Keratinocyte (primary cell): ENCODE measurements around the gene SRGN. TPM values are rescaled to one million over a fixed set of nuclear protein-coding genes. Genes with fewer than 3 reads are reported as not detected.

Source experiments
- DNase-seq: peaks from one replicate; pipeline ENCODE4 v3.0.0-alpha.2; 2011; ENCODE audit warnings: low read depth, missing footprints, low spot score
- FAIRE-seq: peaks from 2 replicates; lab custom pipeline; 2011; peaks lifted over from hg19 to GRCh38; lab: Jason Lieb, UNC
- H2AFZ ChIP-seq: 2 replicates; pipeline ENCODE4 v1.6.0; 2012; ENCODE audit warnings: low read length, control low read depth, inconsistent platforms; ENCODE audit not compliant: control insufficient read depth
- H3K27ac ChIP-seq: 2 replicates; pipeline ENCODE4 v1.5.1; 2011; ENCODE audit warnings: low read length; ENCODE audit not compliant: control insufficient read depth, insufficient read depth
- H3K27me3 ChIP-seq: 3 replicates; pipeline ENCODE4 v1.6.0; 2011; ENCODE audit warnings: low read length; ENCODE audit not compliant: control insufficient read depth, insufficient read depth; ENCODE audit errors: extremely low read depth
- H3K36me3 ChIP-seq, 2 experiments: 2 replicates in 1 of 2; 3 replicates in 1 of 2; pipeline ENCODE4 v1.5.1; 2011; ENCODE audit warnings: low read length in 2 of 2, mild to moderate bottlenecking in 1 of 2; ENCODE audit not compliant: control insufficient read depth in 2 of 2, insufficient read depth in 2 of 2; ENCODE audit errors: extremely low read depth in 1 of 2
- H3K4me1 ChIP-seq: 3 replicates; pipeline ENCODE4 v1.5.1; 2011; ENCODE audit warnings: low read length; ENCODE audit not compliant: control insufficient read depth, insufficient read depth; ENCODE audit errors: extremely low read depth
- H3K4me2 ChIP-seq: 3 replicates; pipeline ENCODE4 v1.6.0; 2011; ENCODE audit warnings: low read depth, low read length; ENCODE audit not compliant: control insufficient read depth, insufficient read depth; ENCODE audit errors: extremely low read depth
- H3K4me3 ChIP-seq, 3 experiments: fragments of 200-600 bp in 1 of 3; sonication (generic) in 1 of 3; 2 replicates in 2 of 3; 3 replicates in 1 of 3; pipeline ENCODE4 v1.5.1; 2011 to 2016; ENCODE audit warnings: low read length in 3 of 3, mild to moderate bottlenecking in 3 of 3, control low read depth in 2 of 3, inconsistent platforms in 1 of 3, low read depth in 1 of 3, mixed read lengths in 1 of 3, mixed run types in 1 of 3, moderate library complexity in 1 of 3; ENCODE audit not compliant: control insufficient read depth in 2 of 3, insufficient read depth in 2 of 3; ENCODE audit errors: extremely low read depth in 1 of 3
- H3K79me2 ChIP-seq: 2 replicates; pipeline ENCODE4 v1.6.0; 2012; ENCODE audit warnings: low read length; ENCODE audit not compliant: control insufficient read depth, insufficient read depth
- H3K9ac ChIP-seq: 3 replicates; pipeline ENCODE4 v1.6.0; 2011; ENCODE audit warnings: low read length; ENCODE audit not compliant: control insufficient read depth, insufficient read depth; ENCODE audit errors: extremely low read depth
- H3K9me1 ChIP-seq: 3 replicates; pipeline ENCODE4 v1.6.0; 2011; ENCODE audit warnings: low read length; ENCODE audit not compliant: control insufficient read depth, insufficient read depth; ENCODE audit errors: extremely low read depth
- H3K9me3 ChIP-seq: 2 replicates; pipeline ENCODE4 v1.5.1; 2012; ENCODE audit warnings: low read depth, low read length; ENCODE audit not compliant: control insufficient read depth
- H4K20me1 ChIP-seq: 3 replicates; pipeline ENCODE4 v1.6.0; 2011; ENCODE audit warnings: low read length; ENCODE audit not compliant: control insufficient read depth, insufficient read depth; ENCODE audit errors: extremely low read depth
- EZH2 ChIP-seq: IDR thresholded peaks from one replicate; pipeline ENCODE4 v1.6.1; 2012; ENCODE audit warnings: inconsistent platforms, mild to moderate bottlenecking, low read length, moderate library complexity
- dilution Hi-C: fragments of 300-500 bp; cut with MboI; formaldehyde crosslinking; loops from one replicate; pipeline ENCODE4 v1.7.0; 2020; ENCODE audit warnings: low sequenced_read_pairs; ENCODE audit not compliant: extremely low pct_ligation_motif_present
- polyA plus RNA-seq, 5 experiments: library from polyadenylated mRNA; depleted of rRNA in 3 of 5; stranded (reverse) in 3 of 5; stranded (forward) in 1 of 5; unstranded in 1 of 5; fragments of >200 nt; gene quantifications; 1 replicate in 1 of 5; 2 replicates in 3 of 5; 3 replicates in 1 of 5; pipeline versions ENCODE4 v1.2.1 to v1.2.3, GENCODE V29; 2011 to 2012; ENCODE audit warnings: missing spikeins in 2 of 5, low read depth in 1 of 5, low replicate concordance in 1 of 5
- TF ChIP-seq, protein P1 (sequence below), 3 experiments: IDR thresholded peaks in 1 of 3; conservative IDR thresholded peaks in 1 of 3; optimal IDR thresholded peaks in 1 of 3; 2 replicates in 2 of 3; 3 replicates in 1 of 3; pipeline versions ENCODE3 to v1.5.1; 2011; ENCODE audit warnings: low read length in 3 of 3, mild to moderate bottlenecking in 3 of 3, moderate library complexity in 2 of 3, control low read depth in 1 of 3, inconsistent platforms in 1 of 3; ENCODE audit not compliant: insufficient read depth in 2 of 3; ENCODE audit errors: extremely low read depth in 1 of 3

SRGN gene
- polyA plus RNA-seq, 1 donor (not counting 4 experiments of a cell fraction or from before 2014, with no cell fraction given), result 2.1 TPM

DNA sequence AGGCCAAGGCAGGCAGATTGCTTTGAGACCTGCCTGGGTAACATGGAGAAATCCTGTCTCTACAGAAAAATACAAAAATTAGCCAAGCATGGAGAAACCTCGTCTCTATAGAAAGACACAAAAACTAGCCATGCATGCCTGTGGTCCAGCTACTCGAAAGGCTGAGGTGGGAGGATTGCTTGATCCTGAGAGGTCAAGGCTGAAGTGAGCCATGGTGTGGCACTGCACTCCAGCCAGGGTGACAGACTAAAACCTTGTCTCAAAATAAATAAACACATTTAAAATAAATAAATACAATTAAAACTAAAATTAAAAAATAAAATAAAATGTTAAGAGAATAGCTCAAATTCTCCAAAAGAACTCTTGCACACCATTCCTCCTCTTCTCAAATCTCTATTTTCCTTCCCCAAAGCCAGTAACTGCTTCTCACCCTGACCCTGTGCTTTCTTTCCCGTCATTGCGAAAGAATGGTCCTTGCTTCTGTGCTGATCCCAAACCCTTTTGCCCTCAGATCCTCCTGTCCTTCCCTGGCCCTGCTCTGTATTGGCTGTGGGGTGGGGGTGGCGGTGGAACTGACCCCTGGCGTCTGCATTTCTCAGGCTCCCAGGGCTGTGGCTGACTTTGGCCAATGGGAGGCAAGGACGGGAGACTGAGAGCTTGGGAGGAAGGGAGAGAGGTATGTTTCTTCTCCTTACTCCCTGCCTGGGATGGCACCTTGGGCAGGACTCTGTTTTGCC lies 12.4 kb downstream of the SRGN start:
- Histone ChIP-seq H3K4me3 (no peak overlapping the region), H2AFZ (no peak overlapping the region), H3K9me3 (no peaks in the 10 kb centered on the region), H3K27me3 (no peaks in the 10 kb centered on the region), H3K9me1 (no peaks in the 10 kb centered on the region), H3K4me1 (no peaks in the 10 kb centered on the region), H3K79me2 (no peaks in the 10 kb centered on the region), H3K27ac (no peak overlapping the region), H3K9ac (no peak overlapping the region), H3K4me2 (no peak overlapping the region), H4K20me1 (no peaks in the 10 kb centered on the region), H3K36me3 (no peaks in the 10 kb centered on the region)
- dilution Hi-C loops, result loop anchor here (5.0 kb wide), 2 partner anchors 33 to 73 kb away; no protein-coding TSS in a partner anchor
- TF ChIP-seq EZH2, result no peak
- TF ChIP-seq, protein P1, sequence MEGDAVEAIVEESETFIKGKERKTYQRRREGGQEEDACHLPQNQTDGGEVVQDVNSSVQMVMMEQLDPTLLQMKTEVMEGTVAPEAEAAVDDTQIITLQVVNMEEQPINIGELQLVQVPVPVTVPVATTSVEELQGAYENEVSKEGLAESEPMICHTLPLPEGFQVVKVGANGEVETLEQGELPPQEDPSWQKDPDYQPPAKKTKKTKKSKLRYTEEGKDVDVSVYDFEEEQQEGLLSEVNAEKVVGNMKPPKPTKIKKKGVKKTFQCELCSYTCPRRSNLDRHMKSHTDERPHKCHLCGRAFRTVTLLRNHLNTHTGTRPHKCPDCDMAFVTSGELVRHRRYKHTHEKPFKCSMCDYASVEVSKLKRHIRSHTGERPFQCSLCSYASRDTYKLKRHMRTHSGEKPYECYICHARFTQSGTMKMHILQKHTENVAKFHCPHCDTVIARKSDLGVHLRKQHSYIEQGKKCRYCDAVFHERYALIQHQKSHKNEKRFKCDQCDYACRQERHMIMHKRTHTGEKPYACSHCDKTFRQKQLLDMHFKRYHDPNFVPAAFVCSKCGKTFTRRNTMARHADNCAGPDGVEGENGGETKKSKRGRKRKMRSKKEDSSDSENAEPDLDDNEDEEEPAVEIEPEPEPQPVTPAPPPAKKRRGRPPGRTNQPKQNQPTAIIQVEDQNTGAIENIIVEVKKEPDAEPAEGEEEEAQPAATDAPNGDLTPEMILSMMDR (optimal IDR thresholded peaks at IDR 0.05 in 1 of 3, IDR thresholded peaks at IDR 0.05 in 1 of 3, conservative IDR thresholded peaks at IDR 0.05 in 1 of 3; ENCODE audit: extremely low read depth in 1 of 3, insufficient read depth in 2 of 3, low read length in 3 of 3), result no peak
- no peak for DNase-seq
- FAIRE-seq, result no peak

- no peaks in the 10 kb centered on the region for H3K27me3 ChIP-seq
- H3K9ac ChIP-seq, result no peak overlapping the region
- no peaks in the 10 kb centered on the region for H3K36me3 ChIP-seq
- no peaks in the 10 kb centered on the region for H3K79me2 ChIP-seq
- H3K9me1 ChIP-seq, result no peaks in the 10 kb centered on the region
- no peak for FAIRE-seq
- no peak overlapping the region for H3K27ac ChIP-seq
- no peaks in the 10 kb centered on the region for H4K20me1 ChIP-seq
- no peak for DNase-seq
- H3K4me1 ChIP-seq, result no peaks in the 10 kb centered on the region
- TF ChIP-seq, protein P1 (optimal IDR thresholded peaks at IDR 0.05 in 1 of 3, IDR thresholded peaks at IDR 0.05 in 1 of 3, conservative IDR thresholded peaks at IDR 0.05 in 1 of 3; ENCODE audit: extremely low read depth in 1 of 3, insufficient read depth in 2 of 3, low read length in 3 of 3), result no peak
- no peak for TF ChIP-seq EZH2
- no peak overlapping the region for H3K4me3 ChIP-seq
- dilution Hi-C loops, result loop anchor here (5.0 kb wide), 2 partner anchors 34 to 74 kb away; no protein-coding TSS in a partner anchor
- H3K9me3 ChIP-seq, result no peaks in the 10 kb centered on the region
- H2AFZ ChIP-seq, result no peak overlapping the region
- H3K4me2 ChIP-seq, result no peak overlapping the region
Measured at GRCh38 chr10:69101451-69102095, 13.7 kb downstream of the SRGN start.
